HepG2 (cell line): Measurements from ENCODE around the gene ELOVL2. TPM values are rescaled to one million over a fixed set of nuclear protein-coding genes. Genes with fewer than 3 reads are reported as not detected.

ENCODE experiments used
- BCL6 ChIP-seq: IDR thresholded peaks from 2 replicates; pipeline ENCODE4 v1.6.1; 2016; ENCODE audit warnings: missing genetic modification reagents, missing compliant biosample characterization
- FOSL1 ChIP-seq: sonication (generic); formaldehyde crosslinking; IDR thresholded peaks from 2 replicates; pipeline ENCODE4 v1.9.0; 2021; ENCODE audit warnings: missing genetic modification reagents, borderline replicate concordance
- FOXA1 ChIP-seq, 2 experiments: fragments of 450-650 bp in 1 of 2; sonication (generic) in 1 of 2; formaldehyde crosslinking in 1 of 2; IDR thresholded peaks; 2 replicates each; pipeline versions ENCODE4 v1.4.0 to v1.6.1; 2016 to 2020; ENCODE audit warnings: missing genetic modification reagents in 1 of 2
- HNRNPL ChIP-seq: fragments of 200-400 bp; formaldehyde crosslinking; IDR thresholded peaks from 2 replicates; pipeline ENCODE4 v1.6.1; 2017; ENCODE audit warnings: mild to moderate bottlenecking, low read depth, low read length
- KAT8 ChIP-seq: IDR thresholded peaks from 2 replicates; pipeline ENCODE4 v1.6.1; 2016; ENCODE audit warnings: missing genetic modification reagents, missing compliant biosample characterization
- MEIS1 ChIP-seq: sonication (generic); formaldehyde crosslinking; IDR thresholded peaks from 2 replicates; pipeline ENCODE4 v1.9.0; 2021; ENCODE audit warnings: mild to moderate bottlenecking, missing genetic modification reagents, moderate library complexity, borderline replicate concordance
- NFAT5 ChIP-seq: sonication (generic); formaldehyde crosslinking; IDR thresholded peaks from 2 replicates; pipeline ENCODE4 v1.4.0; 2020; ENCODE audit warnings: missing genetic modification reagents
- NRL ChIP-seq: sonication (generic); formaldehyde crosslinking; IDR thresholded peaks from 2 replicates; pipeline ENCODE4 v1.5.0; 2020; ENCODE audit warnings: missing genetic modification reagents, mild to moderate bottlenecking, moderate library complexity, borderline replicate concordance
- PHF21A ChIP-seq: sonication (generic); formaldehyde crosslinking; IDR thresholded peaks from 2 replicates; pipeline ENCODE4 v1.5.0; 2020; ENCODE audit warnings: mild to moderate bottlenecking, missing genetic modification reagents
- REXO4 ChIP-seq: sonication (generic); formaldehyde crosslinking; IDR thresholded peaks from 2 replicates; pipeline ENCODE4 v1.8.0; 2022; ENCODE audit warnings: missing genetic modification reagents, mild to moderate bottlenecking, borderline replicate concordance
- TBX3 ChIP-seq: fragments of 450-650 bp; IDR thresholded peaks from 2 replicates; pipeline ENCODE4 v1.6.1; 2017; ENCODE audit warnings: antibody characterized with exemption, mild to moderate bottlenecking, inconsistent platforms, borderline replicate concordance
- ZBTB38 ChIP-seq: sonication (generic); formaldehyde crosslinking; IDR thresholded peaks from 2 replicates; pipeline ENCODE4 v1.5.1; 2020; ENCODE audit warnings: mild to moderate bottlenecking, missing genetic modification reagents
- ZKSCAN1 ChIP-seq: fragments of 150-350 bp; IDR thresholded peaks from 2 replicates; pipeline ENCODE4 v1.6.1; 2014; ENCODE audit warnings: low read length
- ZNF547 ChIP-seq: sonication (generic); formaldehyde crosslinking; IDR thresholded peaks from 2 replicates; pipeline ENCODE4 v1.5.1; 2020; ENCODE audit warnings: mild to moderate bottlenecking, missing genetic modification reagents
- ZNF572 ChIP-seq: sonication (generic); formaldehyde crosslinking; IDR thresholded peaks from 2 replicates; pipeline ENCODE4 v1.5.1; 2020; ENCODE audit warnings: mild to moderate bottlenecking, missing genetic modification reagents
- ZNF577 ChIP-seq: sonication (generic); formaldehyde crosslinking; IDR thresholded peaks from 2 replicates; pipeline ENCODE4 v1.4.0; 2020; ENCODE audit warnings: mild to moderate bottlenecking, low read depth, missing genetic modification reagents, borderline replicate concordance
- ZNF660 ChIP-seq: sonication (generic); formaldehyde crosslinking; IDR thresholded peaks from 2 replicates; pipeline ENCODE4 v1.5.1; 2020; ENCODE audit warnings: mild to moderate bottlenecking, low read depth, missing genetic modification reagents, borderline replicate concordance
- ZNF674 ChIP-seq: sonication (generic); formaldehyde crosslinking; IDR thresholded peaks from 2 replicates; pipeline ENCODE4 v1.5.0; 2020; ENCODE audit warnings: low read depth, mild to moderate bottlenecking, missing genetic modification reagents
- ZNF782 ChIP-seq: sonication (generic); formaldehyde crosslinking; IDR thresholded peaks from 2 replicates; pipeline ENCODE4 v1.4.0; 2020; ENCODE audit warnings: missing genetic modification reagents, mild to moderate bottlenecking, borderline replicate concordance
- polyA plus RNA-seq, 8 experiments: library from polyadenylated mRNA; depleted of rRNA in 3 of 8; stranded (reverse) in 7 of 8; unstranded in 1 of 8; fragments of >200 nt; fragmentation: Illumina TruSeq in 4 of 8; extraction: Trizol in 4 of 8; gene quantifications; 2 replicates each; pipeline versions ENCODE4 v1.2.1 to v1.2.3, GENCODE V29; 2011 to 2016; ENCODE audit warnings: low read depth in 4 of 8, missing spikeins in 1 of 8, mixed read lengths in 1 of 8; ENCODE audit not compliant: insufficient read depth in 1 of 8
- total RNA-seq, 5 experiments: library from RNA; depleted of rRNA; stranded (reverse); fragments of >200 nt; fragmentation: Illumina TruSeq; extraction: Trizol; gene quantifications; 2 replicates each; pipeline ENCODE4 v1.2.3, GENCODE V29; 2016; ENCODE audit warnings: low read depth in 1 of 5
- TF ChIP-seq, protein P1 (sequence below): sonication (generic); formaldehyde crosslinking; IDR thresholded peaks from 2 replicates; pipeline ENCODE4 v1.9.0; 2022; ENCODE audit warnings: low read depth, missing genetic modification reagents
- TF ChIP-seq, protein P2 (sequence below): sonication (generic); formaldehyde crosslinking; IDR thresholded peaks from 2 replicates; pipeline ENCODE4 v1.4.0; 2020; ENCODE audit warnings: missing genetic modification reagents, mild to moderate bottlenecking, borderline replicate concordance

The ELOVL2 gene
- total and polyA plus RNA-seq, 2 of the 13 experiments (the other 11 are each of a cell fraction or from before 2014, with no cell fraction given) = 43.6 to 65.4 TPM

GRCh38 chr6:11055127-11055627 lies 11.1 kb upstream of the ELOVL2 start (continued):
- TF ChIP-seq BCL6 (CRISPR knock-in tag) (peak; percentile 95), PHF21A (CRISPR knock-in tag) (no peak), NFAT5 (CRISPR knock-in tag) (no peak), ZKSCAN1 (no peak), ZNF674 (no peak), ZNF572 (CRISPR knock-in tag) (no peak), FOXA1 (IDR thresholded peaks at IDR 0.05) (no peak), FOXA1 (CRISPR knock-in tag; IDR thresholded peaks at IDR 0.05) (no peak), ZNF547 (CRISPR knock-in tag) (no peak), FOSL1 (CRISPR knock-in tag) (peak; percentile 95), HNRNPL (no peak), NRL (CRISPR knock-in tag) (no peak), ZNF660 (CRISPR knock-in tag) (no peak), ZNF782 (CRISPR knock-in tag) (no peak), ZBTB38 (CRISPR knock-in tag) (no peak), TBX3 (0 out of 2 replicates have a peak, but pooled peaks have one; percentile 24), MEIS1 (CRISPR knock-in tag) (peak; percentile 94), REXO4 (CRISPR knock-in tag) (no peak), KAT8 (CRISPR knock-in tag) (peak; percentile 35; the same call in 1 of the 2 replicates), ZNF577 (CRISPR knock-in tag) (no peak)
- TF ChIP-seq, protein P1, sequence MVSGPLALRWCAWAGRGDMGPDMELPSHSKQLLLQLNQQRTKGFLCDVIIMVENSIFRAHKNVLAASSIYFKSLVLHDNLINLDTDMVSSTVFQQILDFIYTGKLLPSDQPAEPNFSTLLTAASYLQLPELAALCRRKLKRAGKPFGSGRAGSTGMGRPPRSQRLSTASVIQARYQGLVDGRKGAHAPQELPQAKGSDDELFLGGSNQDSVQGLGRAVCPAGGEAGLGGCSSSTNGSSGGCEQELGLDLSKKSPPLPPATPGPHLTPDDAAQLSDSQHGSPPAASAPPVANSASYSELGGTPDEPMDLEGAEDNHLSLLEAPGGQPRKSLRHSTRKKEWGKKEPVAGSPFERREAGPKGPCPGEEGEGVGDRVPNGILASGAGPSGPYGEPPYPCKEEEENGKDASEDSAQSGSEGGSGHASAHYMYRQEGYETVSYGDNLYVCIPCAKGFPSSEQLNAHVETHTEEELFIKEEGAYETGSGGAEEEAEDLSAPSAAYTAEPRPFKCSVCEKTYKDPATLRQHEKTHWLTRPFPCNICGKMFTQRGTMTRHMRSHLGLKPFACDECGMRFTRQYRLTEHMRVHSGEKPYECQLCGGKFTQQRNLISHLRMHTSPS (CRISPR knock-in tag) = no peak
- TF ChIP-seq, protein P2, sequence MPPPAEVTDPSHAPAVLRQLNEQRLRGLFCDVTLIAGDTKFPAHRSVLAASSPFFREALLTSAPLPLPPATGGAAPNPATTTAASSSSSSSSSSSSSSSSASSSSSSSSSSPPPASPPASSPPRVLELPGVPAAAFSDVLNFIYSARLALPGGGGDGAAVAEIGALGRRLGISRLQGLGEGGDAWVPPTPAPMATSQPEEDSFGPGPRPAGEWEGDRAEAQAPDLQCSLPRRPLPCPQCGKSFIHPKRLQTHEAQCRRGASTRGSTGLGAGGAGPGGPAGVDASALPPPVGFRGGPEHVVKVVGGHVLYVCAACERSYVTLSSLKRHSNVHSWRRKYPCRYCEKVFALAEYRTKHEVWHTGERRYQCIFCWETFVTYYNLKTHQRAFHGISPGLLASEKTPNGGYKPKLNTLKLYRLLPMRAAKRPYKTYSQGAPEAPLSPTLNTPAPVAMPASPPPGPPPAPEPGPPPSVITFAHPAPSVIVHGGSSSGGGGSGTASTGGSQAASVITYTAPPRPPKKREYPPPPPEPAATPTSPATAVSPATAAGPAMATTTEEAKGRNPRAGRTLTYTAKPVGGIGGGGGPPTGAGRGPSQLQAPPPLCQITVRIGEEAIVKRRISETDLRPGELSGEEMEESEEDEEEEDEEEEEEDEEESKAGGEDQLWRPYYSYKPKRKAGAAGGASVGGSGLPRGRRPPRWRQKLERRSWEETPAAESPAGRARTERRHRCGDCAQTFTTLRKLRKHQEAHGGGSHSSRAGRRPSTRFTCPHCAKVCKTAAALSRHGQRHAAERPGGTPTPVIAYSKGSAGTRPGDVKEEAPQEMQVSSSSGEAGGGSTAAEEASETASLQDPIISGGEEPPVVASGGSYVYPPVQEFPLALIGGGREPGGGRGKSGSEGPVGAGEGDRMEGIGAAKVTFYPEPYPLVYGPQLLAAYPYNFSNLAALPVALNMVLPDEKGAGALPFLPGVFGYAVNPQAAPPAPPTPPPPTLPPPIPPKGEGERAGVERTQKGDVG (CRISPR knock-in tag) = no peak
